GM13976 (cell line): Measurements from ENCODE around the gene FHAD1.

Experiments used
- DNase-seq: peaks from one replicate; pipeline ENCODE4 v3.0.0; 2012; ENCODE audit warnings: low spot score
- CTCF ChIP-seq: IDR thresholded peaks from 2 replicates; pipeline ENCODE4 v1.5.1; 2012; ENCODE audit warnings: borderline replicate concordance, mild to moderate bottlenecking; ENCODE audit not compliant: insufficient read depth; ENCODE audit errors: extremely low read depth, missing control alignments, control extremely low read depth
- in situ Hi-C: fragments of 300-500 bp; cut with MboI; formaldehyde crosslinking; loops from one replicate; pipeline ENCODE4 v1.12.0; 2022; ENCODE audit warnings: low sequenced_read_pairs, mixed read lengths, inconsistent platforms; ENCODE audit not compliant: unreplicated experiment

FHAD1 gene

GRCh38 chr1:15212216-15212953 lies 34.6 kb upstream of the FHAD1 start:
- no peak for TF ChIP-seq CTCF
- in situ Hi-C loops = no loop called here

GRCh38 chr1:15212954-15213291 lies 34.1 kb upstream of the FHAD1 start:
- in situ Hi-C loops = no loop called here
- no peak for TF ChIP-seq CTCF
- no peak for DNase-seq

More at GRCh38 chr1:15212216-15212953, 34.6 kb upstream of the FHAD1 start:
- no peak for DNase-seq

GRCh38 chr1:15213341-15213821 lies 33.6 kb upstream of the FHAD1 start:
- DNase-seq = no peak
- no peak for TF ChIP-seq CTCF
- in situ Hi-C loops = no loop called here

GRCh38 chr1:15214527-15214926 lies 32.5 kb upstream of the FHAD1 start:
- no peak for DNase-seq
- TF ChIP-seq CTCF = no peak
- in situ Hi-C loops = no loop called here

- DNase-seq = no peak
- in situ Hi-C loops = no loop called here
- no peak for TF ChIP-seq CTCF
Measured at GRCh38 chr1:15215116-15215515, 31.9 kb upstream of the FHAD1 start.

GRCh38 chr1:15217654-15218053 lies 29.4 kb upstream of the FHAD1 start:
- in situ Hi-C loops = no loop called here
- no peak for DNase-seq
- TF ChIP-seq CTCF = no peak
